Effector memory CD8-positive, alpha-beta T cell (primary cell): ENCODE data around the gene LY9.

ENCODE experiments used
- ATAC-seq: fragments of 150-1000 bp; cut with Tn5 transposase; replicated peaks from 2 replicates; pipeline ENCODE4 v1.10.0; 2021; ENCODE audit warnings: mild to moderate bottlenecking, moderate library complexity
- DNase-seq, 3 experiments: peaks; one replicate each; pipeline ENCODE4 v3.0.0; 2021
- H3K27ac Mint-ChIP-seq, 2 donors: one replicate each; pipeline ENCODE4 v1.8.0; 2022; ENCODE audit warnings: mild to moderate bottlenecking in 2 of 2, mixed read lengths in 2 of 2, moderate library complexity in 2 of 2
- H3K27me3 Mint-ChIP-seq, 2 donors: one replicate each; pipeline ENCODE4 v1.8.0; 2022; ENCODE audit warnings: mixed read lengths in 2 of 2
- H3K36me3 Mint-ChIP-seq: one replicate; pipeline ENCODE4 v1.8.0; 2022; ENCODE audit warnings: mild to moderate bottlenecking, moderate library complexity, mixed read lengths; ENCODE audit not compliant: insufficient read depth
- H3K4me1 Mint-ChIP-seq, 2 donors: one replicate each; pipeline ENCODE4 v1.8.0; 2022; ENCODE audit warnings: low read depth in 2 of 2, mixed read lengths in 2 of 2
- H3K4me3 Mint-ChIP-seq, 2 donors: one replicate each; pipeline ENCODE4 v1.8.0; 2022; ENCODE audit warnings: mild to moderate bottlenecking in 2 of 2, mixed read lengths in 2 of 2, moderate library complexity in 2 of 2
- H3K9me3 Mint-ChIP-seq, 2 donors: one replicate each; pipeline ENCODE4 v1.8.0; 2022; ENCODE audit warnings: mixed read lengths in 2 of 2

Gene LY9

GRCh38 chr1:160837558-160838205 is 41.7 kb downstream of the LY9 start:
- peak; percentile 82 to 84 (median 83) for DNase-seq
- H3K4me3 Mint-ChIP-seq, result peak overlapping the region; percentile 73 to 80
- H3K9me3 Mint-ChIP-seq, result no peaks in the 10 kb centered on the region
- peaks cover 66 to 85% of the 10 kb centered on the region in 2 donors for H3K4me1 Mint-ChIP-seq
- peak overlapping the region; percentile 82 to 94 for H3K27ac Mint-ChIP-seq
- peaks cover 47% of the 10 kb centered on the region for H3K36me3 Mint-ChIP-seq
- ATAC-seq, result peak; percentile 97
- no peaks in the 10 kb centered on the region for H3K27me3 Mint-ChIP-seq

- DNase-seq (peak in 1 of 3 experiments; percentile 23), ATAC-seq (no peak)
- Mint-ChIP-seq H3K9me3 (no peaks in the 10 kb centered on the region), H3K27ac (peak overlapping the region; percentile 82 to 94), H3K27me3 (no peaks in the 10 kb centered on the region), H3K4me3 (peak overlapping the region; percentile 73 to 80), H3K4me1 (peaks cover 63 to 85% of the 10 kb centered on the region in 2 donors), H3K36me3 (peaks cover 40% of the 10 kb centered on the region)
Observed at GRCh38 chr1:160838888-160839287, 42.9 kb downstream of the LY9 start.

GRCh38 chr1:160839746-160840145 is 43.8 kb downstream of the LY9 start:
- H3K36me3 Mint-ChIP-seq, result peaks cover 31% of the 10 kb centered on the region
- no peaks in the 10 kb centered on the region for H3K9me3 Mint-ChIP-seq
- H3K4me1 Mint-ChIP-seq, result peaks cover 58 to 78% of the 10 kb centered on the region in 2 donors
- H3K4me3 Mint-ChIP-seq, result peak overlapping the region in 1 of 2 donors; percentile 53
- ATAC-seq, result no peak
- H3K27me3 Mint-ChIP-seq, result no peaks in the 10 kb centered on the region
- DNase-seq, result no peak
- peak overlapping the region; percentile 82 to 94 for H3K27ac Mint-ChIP-seq

GRCh38 chr1:160841079-160841478 is 45.1 kb downstream of the LY9 start:
- no peaks in the 10 kb centered on the region for H3K9me3 Mint-ChIP-seq
- peaks cover 52 to 77% of the 10 kb centered on the region in 2 donors for H3K4me1 Mint-ChIP-seq
- ATAC-seq (no peak), DNase-seq (no peak)
- H3K4me3 Mint-ChIP-seq, result no peak overlapping the region
- H3K27me3 Mint-ChIP-seq, result no peaks in the 10 kb centered on the region
- H3K27ac Mint-ChIP-seq, result peak overlapping the region in 1 of 2 donors; percentile 82
- H3K36me3 Mint-ChIP-seq, result peaks cover 21% of the 10 kb centered on the region

- Mint-ChIP-seq H3K36me3 (peaks cover 18% of the 10 kb centered on the region), H3K4me3 (peak overlapping the region; percentile 20 to 62), H3K9me3 (no peaks in the 10 kb centered on the region), H3K27ac (peak overlapping the region; percentile 62 to 84), H3K27me3 (no peaks in the 10 kb centered on the region), H3K4me1 (peaks cover 35 to 74% of the 10 kb centered on the region in 2 donors)
- DNase-seq (no peak), ATAC-seq (peak; percentile 31)
Observed at GRCh38 chr1:160844447-160845232, 48.7 kb downstream of the LY9 start.

GRCh38 chr1:160846281-160846680 is 50.3 kb downstream of the LY9 start:
- H3K27me3 Mint-ChIP-seq, result no peaks in the 10 kb centered on the region
- peaks cover 41 to 76% of the 10 kb centered on the region in 2 donors for H3K4me1 Mint-ChIP-seq
- H3K4me3 Mint-ChIP-seq, result no peak overlapping the region
- H3K36me3 Mint-ChIP-seq, result peaks cover 10% of the 10 kb centered on the region
- H3K9me3 Mint-ChIP-seq, result no peaks in the 10 kb centered on the region
- peak overlapping the region in 1 of 2 donors; percentile 20 for H3K27ac Mint-ChIP-seq
- ATAC-seq (no peak), DNase-seq (no peak)

- no peak for DNase-seq
- peak; percentile 72 for ATAC-seq
- peak overlapping the region in 1 of 2 donors; percentile 83 for H3K27ac Mint-ChIP-seq
- no peaks in the 10 kb centered on the region for H3K9me3 Mint-ChIP-seq
- H3K36me3 Mint-ChIP-seq, result peaks cover 29% of the 10 kb centered on the region
- peak overlapping the region; percentile 7 to 40 for H3K4me3 Mint-ChIP-seq
- no peaks in the 10 kb centered on the region for H3K27me3 Mint-ChIP-seq
- H3K4me1 Mint-ChIP-seq, result peaks cover 31 to 63% of the 10 kb centered on the region in 2 donors
Observed at GRCh38 chr1:160850541-160850940, 54.6 kb downstream of the LY9 start.

- ATAC-seq (no peak), DNase-seq (no peak)
- Mint-ChIP-seq H3K4me1 (peaks cover 31 to 58% of the 10 kb centered on the region in 2 donors), H3K27me3 (no peaks in the 10 kb centered on the region), H3K27ac (peak overlapping the region in 1 of 2 donors; percentile 83), H3K9me3 (no peaks in the 10 kb centered on the region), H3K36me3 (peaks cover 29% of the 10 kb centered on the region), H3K4me3 (peak overlapping the region; percentile 7 to 40)
Observed at GRCh38 chr1:160850993-160851392, 55.0 kb downstream of the LY9 start.

- Mint-ChIP-seq H3K27me3 (no peaks in the 10 kb centered on the region), H3K9me3 (no peaks in the 10 kb centered on the region), H3K27ac (no peak overlapping the region), H3K4me3 (peak overlapping the region in 1 of 2 donors; percentile 72), H3K4me1 (peaks cover 27 to 45% of the 10 kb centered on the region in 2 donors), H3K36me3 (peaks cover 24% of the 10 kb centered on the region)
- no peak for ATAC-seq
- DNase-seq, result no peak
Observed at GRCh38 chr1:160853014-160853413, 57.0 kb downstream of the LY9 start.

GRCh38 chr1:160853754-160854153 is 57.8 kb downstream of the LY9 start:
- DNase-seq (no peak), ATAC-seq (no peak)
- Mint-ChIP-seq H3K27me3 (no peaks in the 10 kb centered on the region), H3K36me3 (peaks cover 24% of the 10 kb centered on the region), H3K27ac (no peak overlapping the region), H3K4me1 (peaks cover 31 to 45% of the 10 kb centered on the region in 2 donors), H3K9me3 (no peaks in the 10 kb centered on the region), H3K4me3 (peak overlapping the region; percentile 17 to 72)

GRCh38 chr1:160855181-160855981 is 59.4 kb downstream of the LY9 start:
- DNase-seq, result peak; percentile 27 to 42 (median 32)
- ATAC-seq, result peak; percentile 84
- Mint-ChIP-seq H3K9me3 (no peaks in the 10 kb centered on the region), H3K36me3 (peaks cover 18% of the 10 kb centered on the region), H3K4me1 (peaks cover 32 to 42% of the 10 kb centered on the region in 2 donors), H3K27ac (no peak overlapping the region), H3K27me3 (no peaks in the 10 kb centered on the region), H3K4me3 (no peak overlapping the region)

- Mint-ChIP-seq H3K36me3 (peaks cover 24% of the 10 kb centered on the region), H3K4me3 (peak overlapping the region; percentile 49 to 73), H3K4me1 (peaks cover 45 to 53% of the 10 kb centered on the region in 2 donors), H3K27me3 (no peaks in the 10 kb centered on the region), H3K27ac (no peak overlapping the region), H3K9me3 (no peaks in the 10 kb centered on the region)
- ATAC-seq (no peak), DNase-seq (no peak)
Observed at GRCh38 chr1:160858097-160858496, 62.1 kb downstream of the LY9 start.

- Mint-ChIP-seq H3K4me1 (peaks cover 42 to 53% of the 10 kb centered on the region in 2 donors), H3K27ac (peak overlapping the region in 1 of 2 donors; percentile 33), H3K9me3 (no peaks in the 10 kb centered on the region), H3K36me3 (peaks cover 21% of the 10 kb centered on the region), H3K4me3 (peak overlapping the region; percentile 49 to 73), H3K27me3 (no peaks in the 10 kb centered on the region)
- DNase-seq (no peak), ATAC-seq (no peak)
Observed at GRCh38 chr1:160858507-160858906, 62.5 kb downstream of the LY9 start.
